Activated CD4-positive, alpha-beta T cell treated with anti-CD3 and anti-CD28 coated beads, Interleukin-2, amount 50 U/mL, for 4 hours (primary cell): ENCODE results near the gene UGGT2.
"Not testable (repeated sequence)": the region's sequence is repeated elsewhere in the genome, so short reads cannot be mapped to it uniquely, and the experiment has no call there.

Experiments used
- DNase-seq, 2 experiments: peaks; one replicate each; pipeline ENCODE4 v3.0.0-alpha.2; 2020

The UGGT2 gene

DNA sequence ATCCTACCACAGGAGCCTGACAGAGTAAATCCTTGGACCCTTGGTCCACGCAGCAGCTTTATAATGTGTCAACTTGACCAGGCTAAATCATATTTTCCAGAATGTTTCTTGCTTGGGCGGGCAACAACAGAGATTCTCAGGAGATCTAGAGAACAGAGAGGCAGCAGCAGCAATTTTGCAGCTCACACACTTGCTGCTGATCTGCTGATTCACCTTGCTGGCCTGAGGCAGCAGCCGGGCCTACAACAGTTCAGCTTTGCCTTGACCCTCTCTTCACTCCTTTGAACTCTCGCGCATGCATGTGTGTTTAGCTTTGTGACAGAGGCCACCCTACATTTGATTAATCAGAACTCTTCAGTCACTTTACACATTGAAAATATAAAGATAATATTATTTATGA lies 159.3 kb downstream of the UGGT2 start:
- no peak for DNase-seq

DNA sequence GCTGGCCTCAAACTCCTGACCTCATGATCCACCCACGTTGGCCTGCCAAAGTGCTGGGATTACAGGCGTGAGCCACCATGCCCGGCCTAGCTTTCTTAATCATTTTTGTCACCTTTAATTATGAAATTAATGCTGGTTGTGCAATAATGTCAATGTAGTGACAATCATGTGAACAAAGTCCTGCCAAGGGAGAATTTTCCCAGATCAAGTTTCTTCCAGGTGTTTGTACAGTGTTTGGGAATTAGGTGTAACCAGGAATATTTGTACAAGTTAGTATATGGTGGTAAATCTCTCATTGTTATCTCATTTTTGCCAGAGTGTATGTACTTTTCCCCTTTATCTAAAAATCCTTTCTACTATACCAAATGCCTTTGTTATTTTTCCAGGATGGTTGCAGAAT lies 171.1 kb downstream of the UGGT2 start:
- DNase-seq, result no peak

DNA sequence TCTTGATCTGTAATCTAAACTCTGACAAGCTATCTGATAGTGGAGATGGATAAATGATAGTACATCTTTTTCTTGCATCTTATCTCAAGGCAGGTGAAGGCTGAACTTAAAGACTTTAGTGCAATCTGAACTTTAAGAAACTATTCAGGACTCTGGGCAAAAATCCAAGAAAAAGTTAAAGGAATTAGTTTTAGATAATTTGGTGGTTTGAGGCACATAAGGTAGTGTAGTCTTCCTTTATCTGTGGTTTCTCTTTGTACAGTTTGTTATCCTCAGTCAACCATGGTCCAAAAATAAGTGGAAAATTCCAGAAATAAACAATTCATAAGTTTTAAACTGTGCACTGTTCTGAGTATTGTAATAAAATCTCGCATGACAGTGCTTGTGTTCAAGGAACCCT lies 172.9 kb downstream of the UGGT2 start:
- DNase-seq, result no peak

DNA sequence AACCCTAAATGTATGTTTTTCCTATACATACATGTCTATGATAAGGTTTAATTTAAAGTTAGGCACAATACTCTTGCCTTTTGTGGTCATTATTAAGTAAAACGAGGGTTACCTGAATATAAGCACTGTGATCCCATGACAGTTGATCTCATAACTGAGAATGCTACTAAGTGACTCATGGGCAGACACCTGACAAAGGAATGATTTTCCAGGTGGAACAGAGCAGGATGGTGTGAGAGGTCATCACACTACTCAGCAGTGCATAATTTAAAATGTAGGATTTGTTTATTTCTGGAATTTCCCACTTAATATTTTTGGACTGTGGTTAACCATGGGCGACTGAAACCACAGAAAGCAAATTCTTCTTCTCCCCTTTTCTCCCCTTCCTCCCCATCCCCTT lies 178.9 kb downstream of the UGGT2 start:
- no peak for DNase-seq

DNA sequence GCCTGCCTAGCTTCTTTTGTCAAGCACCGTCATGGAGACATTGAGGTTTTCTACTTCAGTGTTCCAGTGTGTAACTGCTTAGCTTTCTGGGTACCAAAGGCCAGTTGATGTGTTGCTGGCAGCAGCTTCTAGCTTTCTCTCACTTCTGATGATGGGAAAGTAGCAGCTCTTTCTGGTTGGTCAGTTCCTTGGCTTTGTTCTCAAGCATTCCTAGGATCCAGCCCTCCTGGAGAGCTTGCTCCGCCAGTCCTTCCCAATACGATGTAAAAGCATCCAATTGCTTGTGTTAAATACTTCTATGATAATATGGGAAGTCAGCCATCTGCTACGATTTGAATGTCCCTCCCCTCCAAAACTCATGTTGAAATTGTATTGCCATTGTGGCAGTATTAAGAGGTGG lies 182.8 kb downstream of the UGGT2 start:
- DNase-seq, result no peak

DNA sequence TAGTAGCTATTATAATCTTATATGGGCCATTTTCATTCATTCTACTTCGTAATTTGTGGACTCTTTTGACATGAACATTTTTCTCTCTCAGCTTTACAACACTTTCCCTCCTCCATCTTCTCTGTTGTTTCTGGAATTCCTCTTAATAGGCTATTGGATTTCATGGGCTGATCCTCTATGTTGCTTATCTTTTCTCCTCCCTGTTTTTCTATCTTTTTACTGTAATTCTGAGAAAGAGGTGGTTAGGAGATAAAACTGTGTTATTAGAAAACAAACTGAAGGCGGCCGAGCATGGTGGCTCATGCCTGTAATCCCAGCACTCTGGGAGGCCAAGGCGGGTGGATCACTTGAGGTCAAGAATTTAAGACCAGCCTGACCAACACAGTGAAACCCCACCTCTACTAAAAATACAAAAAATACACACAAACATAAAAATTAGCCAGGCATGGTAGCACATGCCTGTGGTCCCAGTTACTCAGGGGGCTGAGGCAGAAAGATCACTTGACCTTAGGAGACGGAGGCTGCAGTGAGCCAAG lies 188.1 kb downstream of the UGGT2 start:
- no peak for DNase-seq

DNA sequence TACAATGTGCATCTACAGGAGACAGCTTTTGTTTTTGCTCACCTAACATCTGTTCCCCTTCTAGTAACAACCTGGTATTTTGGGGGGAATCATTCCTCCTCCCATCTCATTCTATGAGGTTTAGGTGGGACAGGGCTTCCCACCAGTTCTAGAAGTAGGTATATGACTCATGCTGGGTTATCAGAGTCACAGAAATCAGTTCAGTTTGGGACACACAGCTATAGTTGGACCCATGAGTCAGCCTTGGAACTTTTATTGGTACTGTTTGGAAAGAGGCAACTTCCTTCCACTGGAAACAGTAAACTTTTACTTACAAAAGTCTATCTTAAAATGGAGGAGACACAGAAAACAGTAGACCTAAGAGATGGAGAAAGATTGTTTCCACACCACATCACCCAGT lies 190.8 kb downstream of the UGGT2 start:
- no peak for DNase-seq

DNA sequence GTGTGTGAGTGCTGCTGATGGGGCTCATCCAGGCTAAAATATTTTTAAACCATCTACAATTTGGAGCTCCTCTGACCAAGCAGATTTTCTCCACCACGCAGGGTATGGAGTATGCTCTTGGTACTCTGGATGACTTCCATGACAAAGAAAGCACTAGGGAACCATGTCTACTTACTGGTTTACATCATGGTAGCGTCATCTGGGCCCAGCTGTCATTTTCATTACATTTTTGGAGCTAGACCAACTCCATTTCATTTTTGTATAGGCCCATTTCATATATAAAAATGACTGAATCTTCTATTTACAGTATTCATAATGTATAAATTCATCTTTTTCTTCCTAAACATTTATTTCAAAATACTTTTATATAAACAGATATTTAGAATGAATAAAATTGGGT lies 191.9 kb downstream of the UGGT2 start:
- no peak for DNase-seq

DNA sequence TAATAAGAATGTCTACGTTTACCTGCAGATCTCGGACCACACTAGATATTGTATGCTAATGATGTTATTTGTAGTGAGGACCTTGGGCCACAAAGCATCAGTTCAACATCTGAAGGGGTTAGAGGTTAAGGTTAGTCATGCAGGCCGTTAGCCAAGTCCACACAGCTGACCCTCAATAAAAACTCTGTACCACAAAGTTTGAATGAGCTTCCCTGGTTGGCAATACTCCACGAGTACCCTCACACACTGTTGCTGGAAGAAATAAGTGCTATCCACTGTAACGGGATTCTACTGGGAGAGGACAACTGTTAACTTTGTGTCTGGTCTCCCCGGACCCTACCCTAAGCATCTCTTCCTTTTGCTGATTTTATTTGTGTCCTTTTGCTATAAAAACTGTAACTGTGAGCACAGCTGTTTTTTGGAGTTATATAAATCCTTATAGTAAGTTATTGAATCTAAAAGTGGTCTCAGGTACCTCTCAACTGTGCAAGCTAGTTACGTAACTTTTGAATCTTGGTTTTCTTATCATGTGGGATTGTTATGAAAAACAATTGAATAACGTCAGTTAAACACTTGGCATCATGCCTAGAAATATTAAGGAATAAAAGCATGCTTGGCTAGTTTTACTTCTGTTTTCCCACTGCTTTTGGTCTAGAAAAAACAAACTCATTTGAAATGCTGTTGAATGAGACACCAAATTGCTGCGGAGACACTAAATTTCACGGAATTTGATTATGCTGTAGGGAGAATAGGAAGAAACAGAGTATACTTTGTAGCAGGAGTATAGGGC lies 194.7 kb downstream of the UGGT2 start:
- DNase-seq, result no peak

DNA sequence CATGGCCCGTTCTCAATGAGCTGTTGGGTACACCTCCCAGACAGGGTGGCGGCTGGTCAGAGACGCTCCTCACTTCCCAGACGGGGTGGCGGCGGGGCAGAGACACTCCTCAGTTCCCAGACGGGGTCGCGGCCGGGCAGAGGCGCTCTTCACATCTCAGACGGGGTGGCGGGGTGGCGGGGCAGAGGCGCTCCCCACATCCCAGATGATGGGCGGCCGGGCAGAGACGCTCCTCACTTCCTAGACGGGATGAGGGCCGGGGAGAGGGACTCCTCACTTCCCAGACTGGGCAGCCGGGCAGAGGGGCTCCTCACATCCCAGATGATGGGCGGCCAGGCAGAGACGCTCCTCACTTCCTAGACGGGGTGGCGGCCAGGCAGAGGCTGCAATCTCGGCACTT lies 207.5 kb downstream of the UGGT2 start:
- not testable (repeated sequence) for DNase-seq

DNA sequence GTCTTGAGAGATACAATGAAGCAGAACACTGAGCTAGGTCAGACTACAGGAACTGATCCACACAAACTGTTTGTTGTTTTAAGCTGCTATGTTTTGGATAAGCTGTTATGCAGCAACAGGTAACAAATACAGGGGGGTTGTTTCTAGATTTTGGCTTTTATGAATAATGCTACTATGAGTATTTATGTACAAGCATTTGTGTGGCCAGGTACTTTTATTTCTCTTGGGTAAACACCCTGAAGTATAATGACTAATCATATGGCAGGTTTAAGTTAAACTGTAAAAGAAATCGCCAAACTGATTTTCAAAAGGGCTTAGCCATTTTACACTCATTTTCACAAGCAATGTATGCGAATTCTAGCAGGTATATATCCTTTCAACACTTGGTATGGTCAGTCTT lies 210.3 kb downstream of the UGGT2 start:
- no peak for DNase-seq

DNA sequence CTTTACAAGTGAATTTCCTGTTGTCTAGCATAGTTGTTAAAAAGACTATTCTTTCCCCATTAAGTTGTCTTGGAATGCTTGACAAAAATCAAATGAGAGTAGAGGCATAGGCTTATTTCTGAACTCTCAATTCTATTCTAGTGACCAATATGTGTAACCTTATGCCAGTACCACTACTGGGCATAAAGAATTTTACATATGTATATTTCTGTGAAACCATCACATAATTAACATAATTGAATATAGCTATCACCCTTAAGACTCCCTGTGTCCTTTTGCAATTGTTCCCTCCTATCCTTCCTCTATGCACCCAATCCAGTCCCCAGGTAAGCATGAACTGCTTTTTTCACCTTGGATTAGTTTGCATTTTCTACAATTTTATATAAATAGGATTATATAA lies 211.3 kb downstream of the UGGT2 start:
- no peak for DNase-seq

DNA sequence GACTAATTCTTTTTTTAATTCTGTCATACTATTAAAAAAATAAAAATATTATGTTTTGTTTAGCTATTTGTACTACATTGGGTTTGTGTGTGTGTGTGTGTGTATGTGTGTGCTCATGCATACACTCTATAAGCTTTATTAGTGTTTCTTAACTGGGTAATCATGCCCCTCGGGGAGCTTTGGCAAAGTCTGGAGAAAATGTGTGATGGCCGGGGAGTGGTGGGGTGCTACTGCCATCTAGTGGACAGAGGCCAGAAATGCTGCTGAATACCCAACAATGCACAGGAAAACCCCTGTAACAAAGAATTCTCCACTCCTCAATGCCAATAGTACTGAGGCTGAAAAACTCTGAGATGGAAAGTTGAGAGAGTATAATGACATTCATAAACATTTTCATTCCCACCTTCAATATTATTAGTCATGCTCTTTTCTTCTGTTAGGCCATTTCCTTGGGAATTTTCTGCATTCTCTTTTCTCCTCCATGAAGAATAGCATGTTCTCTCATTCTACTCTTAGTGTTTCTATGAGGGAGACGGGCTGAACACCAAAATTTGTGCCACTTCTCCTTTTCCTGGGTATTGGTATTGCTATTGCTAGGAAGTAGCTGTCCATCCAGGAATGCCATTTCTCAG lies 219.0 kb downstream of the UGGT2 start:
- peak; percentile 53 to 54 for DNase-seq

DNA sequence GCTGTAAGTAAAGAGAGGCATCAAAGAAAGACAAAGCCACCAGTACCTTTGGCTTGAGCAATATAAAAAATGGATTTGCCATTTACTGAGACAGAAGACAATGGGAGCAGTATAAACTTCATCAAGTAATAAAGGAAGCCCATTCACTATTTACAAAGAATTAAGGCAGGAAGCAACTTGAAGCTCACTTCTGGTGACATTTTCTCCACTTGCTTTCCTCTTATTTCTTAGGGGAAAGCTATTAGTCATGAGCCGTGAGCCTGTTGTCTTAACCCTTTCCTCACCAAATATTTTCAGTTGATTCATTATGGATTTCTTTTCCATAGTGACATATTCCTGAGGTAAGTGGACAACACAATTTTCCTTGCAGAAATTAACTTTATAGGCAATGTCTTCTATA lies 219.5 kb downstream of the UGGT2 start:
- no peak for DNase-seq

DNA sequence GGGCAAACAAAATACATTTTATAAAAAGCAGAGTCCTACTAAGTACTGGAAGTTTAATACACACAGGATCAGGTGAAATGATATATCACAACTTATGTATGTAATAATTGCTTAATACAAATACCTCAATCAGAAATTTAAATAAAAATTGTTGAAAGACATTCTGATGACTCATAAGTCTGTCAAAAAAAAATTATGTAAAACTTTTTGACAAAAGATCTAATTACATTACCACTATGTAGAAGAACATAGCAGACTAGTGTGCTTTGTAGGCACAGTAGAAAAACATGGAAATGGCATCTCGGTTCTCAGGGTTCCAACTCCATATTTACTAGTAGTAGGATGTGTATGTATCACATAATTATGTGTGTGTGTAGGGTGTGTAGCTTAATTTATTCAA lies 220.1 kb downstream of the UGGT2 start:
- no peak for DNase-seq

DNA sequence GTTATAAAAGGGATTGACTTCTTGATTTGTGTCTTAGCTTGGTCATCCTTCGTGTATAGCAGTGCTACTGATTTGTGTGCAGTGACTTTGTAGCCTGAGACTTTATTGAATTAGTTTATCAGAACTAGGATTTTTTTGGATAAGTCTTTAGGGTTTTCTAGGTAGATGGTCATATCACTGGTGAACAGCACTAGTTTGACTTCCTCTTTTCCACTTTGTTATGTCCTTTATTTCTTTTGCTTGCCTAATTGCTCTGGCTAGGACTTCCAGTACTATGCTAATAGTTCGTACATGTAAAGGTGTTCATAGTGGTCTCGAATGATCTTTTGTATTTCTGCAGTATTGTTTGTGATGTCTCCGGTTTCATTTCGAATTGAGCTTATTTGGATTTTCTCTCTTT lies 230.9 kb downstream of the UGGT2 start:
- DNase-seq, result no peak

DNA sequence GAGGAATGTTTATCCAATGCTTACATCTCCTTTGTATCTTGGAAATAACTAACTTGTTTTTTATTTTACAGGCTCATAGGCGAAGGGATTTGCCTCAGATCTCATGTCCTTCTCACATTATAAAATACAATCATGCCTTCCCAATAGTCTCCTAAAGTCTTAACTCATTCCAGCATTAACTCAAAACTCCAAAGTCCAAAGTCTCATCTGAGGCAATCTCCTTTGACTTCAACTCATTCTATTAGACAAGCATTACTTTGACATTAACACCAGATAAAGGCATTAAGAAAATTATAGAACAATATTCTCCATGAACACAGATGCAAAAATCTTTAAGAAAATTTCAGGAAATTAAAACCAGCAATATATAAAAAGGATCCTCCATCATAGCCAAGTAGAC lies 238.7 kb downstream of the UGGT2 start:
- DNase-seq, result no peak

DNA sequence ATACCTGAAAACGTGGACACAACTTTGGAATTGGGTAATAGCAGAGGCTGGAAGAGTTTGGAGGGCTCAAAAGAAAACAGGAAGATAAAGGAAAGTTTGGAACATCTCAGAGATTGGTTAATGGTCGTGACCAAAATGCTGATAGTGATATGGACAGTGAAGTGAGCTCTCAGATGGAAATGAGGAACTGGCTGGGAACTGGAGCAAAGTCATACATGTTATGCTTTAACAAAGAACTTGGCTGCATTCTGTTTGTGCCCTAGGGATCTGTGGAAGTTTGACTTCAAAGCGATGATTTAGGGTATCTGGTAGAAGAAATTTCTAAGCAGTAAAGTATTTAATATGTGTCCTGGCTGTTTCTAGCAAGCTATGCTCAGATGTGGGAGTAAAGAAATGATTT lies 240.1 kb downstream of the UGGT2 start:
- no peak for DNase-seq

DNA sequence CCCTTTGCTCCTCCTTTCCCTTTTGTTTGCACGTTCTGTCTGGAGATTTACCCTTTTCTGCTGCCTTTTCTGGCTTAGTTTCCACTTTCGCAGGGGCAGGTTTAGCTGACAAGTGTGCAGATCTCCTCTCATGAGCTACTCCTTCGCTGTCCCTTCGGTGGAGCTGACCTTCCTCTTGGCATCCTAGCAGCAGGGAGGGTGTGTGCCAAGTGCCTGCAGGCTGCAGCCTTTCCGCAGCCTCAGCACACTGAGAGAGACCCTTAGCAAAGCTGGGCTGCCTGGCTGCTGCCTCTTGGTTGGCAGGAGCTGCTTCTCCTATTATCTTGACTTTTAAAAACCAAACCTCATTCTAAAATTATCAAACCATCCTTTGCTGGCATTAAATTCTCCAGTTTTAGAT lies 243.8 kb downstream of the UGGT2 start:
- DNase-seq, result no peak

DNA sequence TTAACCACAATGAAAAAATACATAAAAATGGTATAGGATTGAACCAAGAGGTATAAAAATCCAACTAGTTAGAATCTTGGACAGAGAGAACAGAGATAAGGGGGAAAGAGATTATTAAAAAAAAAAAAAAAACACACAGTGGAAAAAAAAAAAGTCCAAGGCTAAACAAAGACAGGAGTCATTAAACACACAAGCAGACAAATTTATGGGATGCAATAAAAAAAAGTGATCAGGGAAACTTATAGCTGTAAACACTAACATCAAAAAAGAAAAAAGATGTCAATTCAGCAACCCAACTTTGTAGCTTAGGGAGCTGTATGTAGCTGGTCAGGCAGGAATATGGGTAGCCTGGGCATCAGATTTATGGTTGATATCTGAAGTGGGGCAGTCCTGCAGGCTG lies 247.3 kb downstream of the UGGT2 start:
- DNase-seq, result no peak

DNA sequence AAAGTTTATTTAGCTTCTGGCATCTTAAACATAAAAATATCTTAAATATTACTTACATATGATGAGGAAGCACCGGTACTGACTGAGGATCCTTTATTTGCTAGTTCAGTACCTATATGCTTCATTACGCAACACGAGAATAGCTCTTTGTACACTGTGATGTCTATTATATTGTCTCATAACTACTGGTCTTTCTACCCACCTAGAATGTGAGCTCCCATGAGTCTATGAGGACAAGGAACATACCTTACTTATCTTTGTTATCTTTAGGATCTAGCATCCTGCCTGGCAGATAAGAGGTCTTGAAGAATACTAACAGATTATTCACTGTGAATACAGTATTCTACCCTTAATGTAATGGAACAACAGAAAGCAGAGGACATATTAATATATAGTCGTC lies 251.4 kb downstream of the UGGT2 start:
- no peak for DNase-seq

DNA sequence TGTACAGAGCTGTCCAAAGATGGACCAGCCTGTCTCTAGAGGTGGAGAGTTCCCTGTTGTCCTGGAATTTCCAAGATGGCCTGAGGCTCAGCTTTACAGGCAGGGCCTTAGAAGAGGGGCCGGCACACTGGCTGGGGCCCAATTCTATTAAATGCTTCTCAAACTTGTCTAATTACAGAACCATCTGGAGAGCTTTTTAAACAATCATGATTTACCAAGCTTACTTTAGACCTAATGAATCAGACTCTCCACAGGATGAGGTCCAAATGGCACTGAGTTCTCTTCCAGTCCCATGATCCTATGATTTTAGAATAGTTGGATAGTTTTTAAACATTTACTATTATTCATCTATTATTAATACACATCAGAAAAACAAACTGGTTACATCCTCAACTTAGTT lies 252.8 kb downstream of the UGGT2 start:
- DNase-seq, result no peak

DNA sequence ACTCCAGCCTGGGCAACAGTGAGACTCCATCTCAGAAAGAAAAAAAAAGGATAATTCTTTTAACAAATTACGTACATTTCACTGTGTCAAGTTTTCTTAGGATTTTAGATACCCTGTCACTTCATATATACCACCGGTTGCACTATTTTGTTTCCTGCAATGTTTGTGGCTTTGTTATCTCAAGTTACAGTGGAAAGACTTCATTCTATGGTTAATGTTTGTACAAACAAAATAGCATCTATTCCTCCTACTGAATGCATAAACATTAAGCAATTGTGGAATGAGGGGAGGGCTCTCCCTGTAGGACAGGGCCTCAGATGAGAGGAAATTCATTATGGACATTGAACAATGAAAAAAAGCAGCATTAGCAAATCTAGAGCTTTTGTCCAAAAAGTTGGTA lies 256.2 kb downstream of the UGGT2 start:
- DNase-seq, result no peak

DNA sequence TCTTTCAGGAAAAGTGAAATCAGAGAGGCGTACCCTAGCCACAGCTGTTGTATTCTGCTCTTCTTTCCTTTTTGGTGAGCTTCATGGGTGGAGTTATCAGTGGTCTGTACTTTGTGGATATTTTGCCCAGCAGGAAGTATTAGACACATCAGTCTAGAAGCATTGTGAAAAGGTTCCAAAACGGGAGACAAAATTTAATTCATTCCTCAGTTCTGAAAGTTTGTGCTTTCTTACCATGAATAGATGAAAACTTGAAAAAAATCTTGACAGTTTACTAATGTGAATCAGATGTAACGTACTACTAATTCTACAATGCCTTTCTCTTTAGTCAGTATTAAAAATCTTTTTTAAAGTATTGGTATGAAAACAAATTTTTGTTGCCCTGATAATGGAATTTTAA lies 259.4 kb downstream of the UGGT2 start:
- DNase-seq, result no peak
